Neural progenitor cell (in vitro differentiated cells): ENCODE data around the gene VWA5B1. TPM values are rescaled to one million over a fixed set of nuclear protein-coding genes. Genes with fewer than 3 reads are reported as not detected.

Experiments used
- DNase-seq: peaks from one replicate; pipeline ENCODE4 v3.0.0-alpha.2; 2016; ENCODE audit warnings: low spot score
- H2AFZ ChIP-seq: fragments of 200-600 bp; sonication (generic); replicated peaks from 2 replicates; pipeline ENCODE4 v1.6.1; 2016; ENCODE audit warnings: antibody characterized with exemption
- H3F3A ChIP-seq: fragments of 200-600 bp; sonication (generic); 2 replicates; pipeline ENCODE4 v1.6.1; 2016; ENCODE audit warnings: antibody characterized with exemption, low read depth
- H3K27ac ChIP-seq: fragments of 200-600 bp; sonication (generic); 2 replicates; pipeline ENCODE4 v1.5.1; 2016; ENCODE audit warnings: mild to moderate bottlenecking
- H3K27me3 ChIP-seq: fragments of 200-600 bp; sonication (generic); 2 replicates; pipeline ENCODE4 v1.6.1; 2016; ENCODE audit warnings: mild to moderate bottlenecking, moderate library complexity
- H3K36me3 ChIP-seq: fragments of 200-600 bp; sonication (generic); 2 replicates; pipeline ENCODE4 v1.5.1; 2016
- H3K4me1 ChIP-seq: fragments of 200-600 bp; sonication (generic); 2 replicates; pipeline ENCODE4 v1.6.1; 2016; ENCODE audit warnings: mixed run types
- H3K4me2 ChIP-seq: fragments of 200-600 bp; sonication (generic); 2 replicates; pipeline ENCODE4 v1.6.1; 2016
- H3K4me3 ChIP-seq: fragments of 200-600 bp; sonication (generic); 2 replicates; pipeline ENCODE4 v1.5.1; 2016
- H3K79me2 ChIP-seq: fragments of 200-600 bp; sonication (generic); 2 replicates; pipeline ENCODE4 v1.6.1; 2016; ENCODE audit warnings: low read depth
- H3K9ac ChIP-seq: fragments of 200-600 bp; sonication (generic); 2 replicates; pipeline ENCODE4 v1.6.1; 2016
- H3K9me3 ChIP-seq: fragments of 200-600 bp; sonication (generic); 2 replicates; pipeline ENCODE4 v1.5.1; 2016; ENCODE audit warnings: low read depth
- H4K20me1 ChIP-seq: fragments of 200-600 bp; sonication (generic); 2 replicates; pipeline ENCODE4 v1.6.1; 2016; ENCODE audit warnings: low read depth
- H3K27ac Mint-ChIP-seq: 3 replicates; pipeline ENCODE4 v1.8.0; 2021; ENCODE audit warnings: mixed read lengths
- H3K27me3 Mint-ChIP-seq: 2 replicates; pipeline ENCODE4 v1.8.0; 2022; ENCODE audit warnings: low read depth, mild to moderate bottlenecking, inconsistent platforms, moderate library complexity, mixed read lengths; ENCODE audit not compliant: insufficient read depth
- H3K36me3 Mint-ChIP-seq: 3 replicates; pipeline ENCODE4 v1.8.0; 2021; ENCODE audit warnings: mixed read lengths
- H3K4me1 Mint-ChIP-seq: 3 replicates; pipeline ENCODE4 v1.8.0; 2021; ENCODE audit warnings: mixed read lengths
- H3K4me3 Mint-ChIP-seq: 3 replicates; pipeline ENCODE4 v1.8.0; 2021; ENCODE audit warnings: mild to moderate bottlenecking, moderate library complexity, mixed read lengths
- H3K9me3 Mint-ChIP-seq: 3 replicates; pipeline ENCODE4 v1.8.0; 2020; ENCODE audit warnings: mixed read lengths
- CTCF ChIP-seq: fragments of 200-600 bp; sonication (generic); IDR thresholded peaks from 2 replicates; pipeline ENCODE4 v1.5.1; 2017; ENCODE audit warnings: antibody characterized with exemption, mild to moderate bottlenecking
- EZH2 ChIP-seq: fragments of 200-600 bp; sonication (generic); IDR thresholded peaks from 2 replicates; pipeline ENCODE4 v1.6.1; 2017; ENCODE audit warnings: antibody characterized with exemption, mild to moderate bottlenecking, moderate library complexity
- EZH2phosphoT487 ChIP-seq: fragments of 200-600 bp; sonication (generic); IDR thresholded peaks from 2 replicates; pipeline ENCODE4 v1.6.1; 2017; ENCODE audit warnings: antibody characterized with exemption
- total RNA-seq: library from RNA; depleted of rRNA; stranded (reverse); fragments of >200 nt; gene quantifications from 2 replicates; pipeline ENCODE4 v1.2.3, GENCODE V29; 2015; ENCODE audit warnings: low replicate concordance

Gene VWA5B1
- total RNA-seq, 1 donor from 2014 or later, result not detected

GRCh38 chr1:20265250-20265649 lies 25.4 kb upstream of the VWA5B1 start:
- Histone ChIP-seq H3K27me3 (peaks cover 3% of the 10 kb centered on the region), H3K4me3 (no peak overlapping the region), H3K4me1 (no peaks in the 10 kb centered on the region), H3K79me2 (no peaks in the 10 kb centered on the region), H3K9me3 (no peaks in the 10 kb centered on the region), H4K20me1 (no peaks in the 10 kb centered on the region), H3K4me2 (no peak overlapping the region), H3K9ac (no peak overlapping the region), H2AFZ (no peak overlapping the region), H3K27ac (no peak overlapping the region), H3K36me3 (no peaks in the 10 kb centered on the region), H3F3A (no peaks in the 10 kb centered on the region)
- no peak for TF ChIP-seq EZH2
- TF ChIP-seq EZH2phosphoT487, result no peak
- no peak for TF ChIP-seq CTCF
- peak overlapping the region; percentile 42 for H3K27ac Mint-ChIP-seq
- H3K4me3 Mint-ChIP-seq, result no peak overlapping the region
- no peaks in the 10 kb centered on the region for H3K9me3 Mint-ChIP-seq
- H3K4me1 Mint-ChIP-seq, result peaks cover 10% of the 10 kb centered on the region
- H3K27me3 Mint-ChIP-seq, result peaks cover 10% of the 10 kb centered on the region
- H3K36me3 Mint-ChIP-seq, result no peaks in the 10 kb centered on the region
- no peak for DNase-seq

GRCh38 chr1:20266141-20266540 lies 24.5 kb upstream of the VWA5B1 start:
- Histone ChIP-seq H3K27me3 (peaks cover 3% of the 10 kb centered on the region), H3F3A (no peaks in the 10 kb centered on the region), H3K9me3 (no peaks in the 10 kb centered on the region), H3K9ac (no peak overlapping the region), H3K4me2 (no peak overlapping the region), H3K79me2 (no peaks in the 10 kb centered on the region), H3K4me1 (no peaks in the 10 kb centered on the region), H3K4me3 (no peak overlapping the region), H2AFZ (no peak overlapping the region), H4K20me1 (no peaks in the 10 kb centered on the region), H3K36me3 (no peaks in the 10 kb centered on the region), H3K27ac (no peak overlapping the region)
- TF ChIP-seq EZH2 (no peak), CTCF (no peak), EZH2phosphoT487 (no peak)
- no peak overlapping the region for H3K27ac Mint-ChIP-seq
- no peak for DNase-seq
- H3K27me3 Mint-ChIP-seq, result peaks cover 11% of the 10 kb centered on the region
- no peaks in the 10 kb centered on the region for H3K36me3 Mint-ChIP-seq
- peaks cover 10% of the 10 kb centered on the region for H3K4me1 Mint-ChIP-seq
- H3K4me3 Mint-ChIP-seq, result no peak overlapping the region
- H3K9me3 Mint-ChIP-seq, result peaks cover 7% of the 10 kb centered on the region

GRCh38 chr1:20266642-20267041 lies 24.0 kb upstream of the VWA5B1 start:
- Histone ChIP-seq H3F3A (no peaks in the 10 kb centered on the region), H3K4me1 (no peaks in the 10 kb centered on the region), H3K9me3 (no peaks in the 10 kb centered on the region), H3K4me3 (no peak overlapping the region), H3K36me3 (no peaks in the 10 kb centered on the region), H4K20me1 (no peaks in the 10 kb centered on the region), H3K27ac (no peak overlapping the region), H3K79me2 (no peaks in the 10 kb centered on the region), H3K4me2 (no peak overlapping the region), H3K9ac (no peak overlapping the region), H3K27me3 (peaks cover 3% of the 10 kb centered on the region), H2AFZ (no peak overlapping the region)
- DNase-seq, result peak; percentile 11
- peaks cover 9% of the 10 kb centered on the region for H3K27me3 Mint-ChIP-seq
- H3K4me1 Mint-ChIP-seq, result peaks cover 13% of the 10 kb centered on the region
- no peak overlapping the region for H3K4me3 Mint-ChIP-seq
- no peaks in the 10 kb centered on the region for H3K36me3 Mint-ChIP-seq
- TF ChIP-seq EZH2 (no peak), CTCF (peak; percentile 22)
- peaks cover 8% of the 10 kb centered on the region for H3K9me3 Mint-ChIP-seq
- H3K27ac Mint-ChIP-seq, result no peak overlapping the region
